GM18499 (cell line): ENCODE data around the gene MMP11.

Experiments used
- ATAC-seq: cut with Tn5 transposase; IDR thresholded peaks from one replicate; pipeline ENCODE4 v1.9.1; 2021; ENCODE audit warnings: moderate number of reproducible peaks; ENCODE audit not compliant: insufficient read depth, unreplicated experiment

MMP11 gene

DNA sequence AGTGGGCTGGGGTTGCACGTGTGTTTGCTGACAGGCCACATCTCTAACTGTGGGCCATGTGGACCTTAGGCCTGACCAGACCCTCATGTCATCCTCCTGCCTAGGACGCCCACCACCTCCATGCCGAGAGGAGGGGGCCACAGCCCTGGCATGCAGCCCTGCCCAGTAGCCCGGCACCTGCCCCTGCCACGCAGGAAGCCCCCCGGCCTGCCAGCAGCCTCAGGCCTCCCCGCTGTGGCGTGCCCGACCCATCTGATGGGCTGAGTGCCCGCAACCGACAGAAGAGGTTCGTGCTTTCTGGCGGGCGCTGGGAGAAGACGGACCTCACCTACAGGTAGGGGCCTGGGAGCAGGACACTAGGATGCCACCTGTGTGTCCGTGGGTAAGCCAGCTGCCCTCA lies 6.4 kb downstream of the MMP11 start:
- no peak for ATAC-seq

DNA sequence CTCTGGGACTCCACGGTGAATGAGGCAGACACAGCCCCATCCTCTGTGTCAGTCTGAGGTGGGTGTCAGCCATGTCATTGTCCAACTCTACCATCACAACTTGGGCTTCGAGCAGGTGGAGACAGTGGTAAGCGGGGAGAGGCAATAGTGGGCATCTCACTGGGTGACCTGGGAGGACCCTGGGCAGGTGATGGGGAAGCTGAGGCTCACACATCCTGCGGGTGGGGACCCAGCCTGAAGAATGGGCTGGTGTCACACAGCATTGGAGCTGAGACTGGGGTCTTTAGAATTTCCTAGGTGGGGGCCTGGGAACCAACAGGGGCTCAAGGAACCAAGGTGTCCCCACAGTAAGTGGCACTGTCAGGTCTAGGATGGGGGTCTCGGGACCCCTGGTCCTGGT lies 7.1 kb downstream of the MMP11 start:
- no peak for ATAC-seq

DNA sequence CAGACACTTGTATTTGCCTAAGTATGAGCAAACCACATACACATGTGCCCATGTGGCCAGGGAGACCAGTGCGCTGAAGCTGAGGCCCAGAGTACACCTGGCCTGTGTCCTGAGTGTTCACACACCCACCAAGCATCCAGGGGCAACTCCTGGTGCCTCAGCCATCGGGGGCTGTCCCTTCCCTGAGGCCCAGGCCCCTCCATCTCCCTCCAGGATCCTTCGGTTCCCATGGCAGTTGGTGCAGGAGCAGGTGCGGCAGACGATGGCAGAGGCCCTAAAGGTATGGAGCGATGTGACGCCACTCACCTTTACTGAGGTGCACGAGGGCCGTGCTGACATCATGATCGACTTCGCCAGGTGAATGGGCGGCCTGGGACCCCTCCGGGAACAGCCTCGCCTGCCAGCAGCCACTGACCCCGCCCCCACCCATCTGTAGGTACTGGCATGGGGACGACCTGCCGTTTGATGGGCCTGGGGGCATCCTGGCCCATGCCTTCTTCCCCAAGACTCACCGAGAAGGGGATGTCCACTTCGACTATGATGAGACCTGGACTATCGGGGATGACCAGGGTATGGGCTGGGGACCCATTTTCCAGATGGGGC lies 7.6 kb downstream of the MMP11 start:
- ATAC-seq, result no peak

- ATAC-seq, result no peak
These were observed 8.4 kb downstream of the MMP11 start for GRCh38 chr22:23781065-23781464.

DNA sequence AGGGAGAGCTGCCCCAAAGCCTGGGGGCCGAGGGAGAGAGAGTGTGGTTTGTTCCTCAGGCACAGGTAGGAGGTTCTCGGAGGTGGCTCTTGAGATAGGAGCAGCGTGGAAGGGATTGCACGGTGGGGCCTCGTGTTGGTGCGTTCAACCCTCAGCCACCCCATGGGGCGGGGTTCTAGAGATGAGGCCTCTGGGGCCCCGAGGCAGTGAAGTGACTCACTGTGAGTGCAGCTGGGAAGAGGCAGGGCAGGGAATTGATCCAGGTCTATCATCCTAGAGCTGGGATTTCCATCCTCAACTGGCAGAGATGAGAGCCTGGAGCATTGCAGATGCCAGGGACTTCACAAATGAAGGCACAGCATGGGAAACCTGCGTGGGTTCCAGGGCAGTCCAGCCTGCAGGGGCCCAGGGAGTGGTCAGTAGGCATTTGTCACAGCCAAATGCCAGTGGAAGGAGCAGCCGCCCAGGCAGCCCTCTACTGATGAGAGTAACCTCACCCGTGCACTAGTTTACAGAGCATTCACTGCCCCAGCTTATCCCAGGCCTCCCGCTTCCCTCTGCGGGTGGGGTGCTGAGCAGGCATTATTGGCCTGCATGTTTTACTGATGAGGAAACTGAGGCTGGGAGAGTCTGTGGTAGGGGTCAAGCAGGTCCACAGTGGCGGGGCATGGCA lies 9.0 kb downstream of the MMP11 start:
- ATAC-seq, result no peak

DNA sequence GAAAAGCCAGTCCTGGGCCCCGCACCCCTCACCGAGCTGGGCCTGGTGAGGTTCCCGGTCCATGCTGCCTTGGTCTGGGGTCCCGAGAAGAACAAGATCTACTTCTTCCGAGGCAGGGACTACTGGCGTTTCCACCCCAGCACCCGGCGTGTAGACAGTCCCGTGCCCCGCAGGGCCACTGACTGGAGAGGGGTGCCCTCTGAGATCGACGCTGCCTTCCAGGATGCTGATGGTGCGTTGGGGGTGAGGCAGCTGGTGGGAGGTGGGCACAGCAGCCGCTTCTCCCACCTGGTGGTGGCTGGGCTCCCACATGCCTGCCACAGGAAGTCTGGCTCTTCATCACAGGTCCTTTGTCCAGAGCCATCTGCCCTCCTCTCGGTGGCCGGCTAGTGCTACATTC lies 9.6 kb downstream of the MMP11 start:
- ATAC-seq, result no peak

GRCh38 chr22:23782703-23783102 lies 10.1 kb downstream of the MMP11 start:
- no peak for ATAC-seq

DNA sequence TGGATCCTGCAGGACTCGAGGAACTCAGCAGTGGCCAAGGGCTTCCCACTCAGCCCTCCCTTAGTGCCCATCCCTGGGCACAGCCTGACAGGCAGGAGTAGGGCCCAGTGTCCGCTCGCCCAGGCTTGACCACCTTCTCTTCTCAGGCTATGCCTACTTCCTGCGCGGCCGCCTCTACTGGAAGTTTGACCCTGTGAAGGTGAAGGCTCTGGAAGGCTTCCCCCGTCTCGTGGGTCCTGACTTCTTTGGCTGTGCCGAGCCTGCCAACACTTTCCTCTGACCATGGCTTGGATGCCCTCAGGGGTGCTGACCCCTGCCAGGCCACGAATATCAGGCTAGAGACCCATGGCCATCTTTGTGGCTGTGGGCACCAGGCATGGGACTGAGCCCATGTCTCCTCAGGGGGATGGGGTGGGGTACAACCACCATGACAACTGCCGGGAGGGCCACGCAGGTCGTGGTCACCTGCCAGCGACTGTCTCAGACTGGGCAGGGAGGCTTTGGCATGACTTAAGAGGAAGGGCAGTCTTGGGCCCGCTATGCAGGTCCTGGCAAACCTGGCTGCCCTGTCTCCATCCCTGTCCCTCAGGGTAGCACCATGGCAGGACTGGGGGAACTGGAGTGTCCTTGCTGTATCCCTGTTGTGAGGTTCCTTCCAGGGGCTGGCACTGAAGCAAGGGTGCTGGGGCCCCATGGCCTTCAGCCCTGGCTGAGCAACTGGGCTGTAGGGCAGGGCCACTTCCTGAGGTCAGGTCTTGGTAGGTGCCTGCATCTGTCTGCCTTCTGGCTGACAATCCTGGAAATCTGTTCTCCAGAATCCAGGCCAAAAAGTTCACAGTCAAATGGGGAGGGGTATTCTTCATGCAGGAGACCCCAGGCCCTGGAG lies 10.9 kb downstream of the MMP11 start:
- ATAC-seq, result no peak

- no peak for ATAC-seq
These were observed 11.6 kb downstream of the MMP11 start for GRCh38 chr22:23784215-23784732.

DNA sequence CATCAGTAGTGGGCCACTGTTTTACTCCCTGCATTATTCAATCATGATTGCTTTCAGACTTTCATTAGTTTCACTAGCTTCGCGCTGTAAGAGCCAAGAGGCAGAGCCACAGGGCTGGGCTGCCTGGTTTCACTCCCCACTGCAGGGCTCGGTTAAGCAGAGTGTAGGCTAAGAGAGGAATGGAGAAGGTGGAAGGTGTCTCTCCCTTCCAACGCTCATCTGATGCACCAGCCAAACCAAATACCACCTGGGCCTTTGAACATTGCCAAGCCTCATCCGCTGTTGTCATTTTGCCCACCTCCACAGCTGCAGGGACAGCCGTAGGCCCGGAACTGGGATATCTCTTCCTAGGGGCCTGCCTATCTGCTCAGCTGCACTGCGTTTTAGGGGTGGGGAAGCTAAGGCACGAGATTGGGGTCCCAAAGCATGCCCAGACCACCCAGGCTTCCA lies 13.6 kb downstream of the MMP11 start:
- no peak for ATAC-seq

- ATAC-seq, result no peak
These were observed 14.3 kb downstream of the MMP11 start, which contains the start of gene SMARCB1 for GRCh38 chr22:23786752-23787599. Gene SMARCB1, plus strand, starts transcription at chr22:23786966. Its CDS starts 204 bp downstream, at chr22:23787170.

DNA sequence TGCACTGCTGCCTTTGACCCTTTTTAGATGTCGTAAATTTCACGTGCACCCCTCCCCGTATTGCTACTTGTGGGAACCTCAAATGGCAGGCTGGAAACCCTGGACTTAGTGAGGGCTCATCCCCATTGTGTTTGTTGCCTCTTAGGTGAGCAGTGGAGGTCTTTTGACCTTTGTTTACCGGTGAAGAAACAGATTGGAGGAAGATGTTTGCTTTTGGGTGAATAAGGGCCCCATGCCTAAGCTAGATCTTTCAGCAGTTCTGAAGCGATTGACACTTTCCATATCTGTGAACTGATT lies 14.9 kb downstream of the MMP11 start:
- ATAC-seq, result no peak

DNA sequence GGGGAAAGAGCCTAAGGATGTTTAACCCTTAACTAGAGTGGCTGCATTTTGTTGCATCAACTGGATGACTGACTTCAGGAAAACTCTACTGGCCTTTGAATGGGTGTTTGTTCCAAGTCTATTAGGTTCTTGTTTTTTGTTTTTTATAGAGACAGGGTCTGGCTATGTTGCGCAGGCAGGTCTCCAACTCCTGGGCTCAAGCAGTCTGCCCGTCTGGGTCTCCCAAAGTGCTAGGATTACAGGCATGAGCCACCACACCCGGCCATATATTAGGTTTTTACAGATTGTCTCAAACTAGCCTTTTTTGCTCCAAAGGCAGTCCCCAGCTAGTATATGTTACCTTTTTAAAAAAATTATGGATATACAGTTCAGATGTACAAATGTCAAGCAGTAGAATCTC lies 15.3 kb downstream of the MMP11 start:
- ATAC-seq, result no peak

DNA sequence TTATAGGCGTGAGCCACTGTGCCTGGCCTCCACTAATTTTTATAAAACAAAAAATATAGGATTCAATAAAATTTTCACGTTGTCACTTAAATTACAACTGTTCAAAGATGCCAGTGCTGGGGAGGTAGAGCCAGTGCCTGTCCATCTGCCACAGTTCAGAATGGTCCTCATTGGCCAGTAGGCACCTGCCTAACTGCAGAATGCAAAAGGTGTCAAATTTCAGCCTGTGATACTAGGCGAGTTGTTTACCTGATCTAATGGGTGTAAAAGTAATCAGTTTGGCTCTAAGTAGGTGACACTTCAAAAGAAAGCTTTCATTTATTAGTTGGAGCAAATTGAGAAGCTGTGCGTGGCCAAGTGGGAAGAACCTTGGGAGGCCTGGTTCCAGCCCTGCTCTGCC lies 16.5 kb downstream of the MMP11 start:
- ATAC-seq, result no peak

GRCh38 chr22:23789638-23790037 lies 17.0 kb downstream of the MMP11 start:
- ATAC-seq, result no peak

GRCh38 chr22:23790819-23791737 lies 18.4 kb downstream of the MMP11 start:
- no peak for ATAC-seq

DNA sequence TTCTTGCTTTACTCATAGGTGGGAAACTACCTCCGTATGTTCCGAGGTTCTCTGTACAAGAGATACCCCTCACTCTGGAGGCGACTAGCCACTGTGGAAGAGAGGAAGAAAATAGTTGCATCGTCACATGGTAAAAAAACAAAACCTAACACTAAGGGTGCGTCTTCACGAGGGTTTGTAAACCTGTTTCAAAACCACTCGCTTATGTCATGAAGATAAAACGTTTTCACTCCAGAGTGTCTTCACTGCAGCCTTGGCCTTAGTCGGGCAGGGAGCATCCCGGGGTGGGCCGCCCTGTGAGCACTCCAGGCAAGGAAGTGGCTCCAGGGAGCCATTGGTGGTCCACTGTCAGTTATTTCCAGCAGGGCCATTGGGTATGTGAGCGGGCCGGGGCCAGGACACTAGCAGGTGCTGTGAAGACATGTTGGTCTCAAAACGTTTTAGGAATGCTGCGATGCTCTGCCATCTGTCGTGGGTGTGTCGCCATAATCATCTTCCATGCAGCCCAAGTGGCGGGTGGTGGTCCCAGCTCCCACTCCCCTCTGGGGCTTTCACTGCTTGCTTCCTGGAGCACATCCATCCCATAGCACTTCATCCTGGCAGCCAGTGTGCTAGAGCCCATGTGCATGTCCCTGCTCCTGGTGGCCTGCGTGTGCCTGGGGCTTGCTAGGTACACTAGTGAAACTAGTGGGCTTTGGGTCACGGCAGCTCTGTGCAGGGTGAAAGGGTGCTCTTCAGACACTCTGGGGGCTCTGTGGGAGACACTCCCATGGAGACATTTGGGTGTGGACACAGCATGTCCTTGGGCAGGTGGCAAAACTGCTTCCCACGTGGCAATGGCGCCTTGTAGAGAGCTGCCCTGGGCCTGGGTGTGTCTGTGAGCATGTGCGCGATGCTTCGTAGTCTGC lies 19.3 kb downstream of the MMP11 start:
- ATAC-seq, result no peak

- no peak for ATAC-seq
These were observed 20.7 kb downstream of the MMP11 start for GRCh38 chr22:23793326-23793725.
